Measurements from ENCODE around the gene THBS2.

GRCh38 chr6:169239181-169239580 is 14.5 kb downstream of the THBS2 start:
- TF ChIP-seq PATZ1 (CRISPR knock-in tag; IDR thresholded peaks at IDR 0.05; ENCODE audit: borderline replicate concordance) = no peak
- TF ChIP-seq ZFP30 (CRISPR knock-in tag; IDR thresholded peaks at IDR 0.05) = no peak
- TF ChIP-seq CREB5 (CRISPR knock-in tag; IDR thresholded peaks at IDR 0.05; ENCODE audit: low read depth) = no peak
- TF ChIP-seq ZNF70 (CRISPR knock-in tag; IDR thresholded peaks at IDR 0.05) = no peak
- TF ChIP-seq TSHZ2 (CRISPR knock-in tag; IDR thresholded peaks at IDR 0.05) = no peak
- no peak for TF ChIP-seq SNAI2 (CRISPR knock-in tag; IDR thresholded peaks at IDR 0.05)
- no peak for TF ChIP-seq ZC3H10 (CRISPR knock-in tag; IDR thresholded peaks at IDR 0.05)
- TF ChIP-seq RARB (CRISPR knock-in tag; IDR thresholded peaks at IDR 0.05) = no peak
- no peak for TF ChIP-seq TOX (CRISPR knock-in tag; IDR thresholded peaks at IDR 0.05; ENCODE audit: borderline replicate concordance)
- no peak for TF ChIP-seq ZFP3 (CRISPR knock-in tag; IDR thresholded peaks at IDR 0.05)
- no peak for TF ChIP-seq BACH2 (CRISPR knock-in tag; IDR thresholded peaks at IDR 0.05; ENCODE audit: borderline replicate concordance)
- no peak for TF ChIP-seq ISL1 (CRISPR knock-in tag; IDR thresholded peaks at IDR 0.05)
- TF ChIP-seq OSR1 (CRISPR knock-in tag; IDR thresholded peaks at IDR 0.05) = no peak
